Trophoblast cell (in vitro differentiated cells and primary cell): ENCODE data around the gene MARCHF6.
"Not testable (repeated sequence)": the region's sequence is repeated elsewhere in the genome, so short reads cannot be mapped to it uniquely, and the experiment has no call there.

ENCODE experiments used
- DNase-seq, 2 donors: peaks; one replicate each; pipeline ENCODE4 v3.0.0-alpha.2; 2016
- H2AFZ ChIP-seq: 2 replicates; pipeline ENCODE4 v1.6.1; 2013; ENCODE audit warnings: low read length, moderate library complexity, mild to moderate bottlenecking; ENCODE audit not compliant: insufficient read depth, poor library complexity
- H2AK5ac ChIP-seq: 2 replicates; pipeline ENCODE4 v1.6.1; 2013; ENCODE audit warnings: mild to moderate bottlenecking, low read length
- H2BK120ac ChIP-seq: 2 replicates; pipeline ENCODE4 v1.6.1; 2013; ENCODE audit warnings: low read length, mild to moderate bottlenecking, moderate library complexity; ENCODE audit not compliant: insufficient read depth, poor library complexity
- H2BK12ac ChIP-seq: 2 replicates; pipeline ENCODE4 v1.6.1; 2013; ENCODE audit warnings: mild to moderate bottlenecking, low read length, moderate library complexity
- H2BK5ac ChIP-seq: 2 replicates; pipeline ENCODE4 v1.6.1; 2013; ENCODE audit warnings: low read length, low read depth, moderate library complexity, mild to moderate bottlenecking; ENCODE audit not compliant: poor library complexity
- H3K14ac ChIP-seq: 2 replicates; pipeline ENCODE4 v1.6.1; 2013; ENCODE audit warnings: mild to moderate bottlenecking, low read length
- H3K18ac ChIP-seq: 2 replicates; pipeline ENCODE4 v1.6.1; 2013; ENCODE audit warnings: mild to moderate bottlenecking, low read length
- H3K23ac ChIP-seq: 2 replicates; pipeline ENCODE4 v1.6.1; 2013; ENCODE audit warnings: low read length
- H3K27ac ChIP-seq: 2 replicates; pipeline ENCODE4 v1.5.1; 2013; ENCODE audit warnings: low read depth, mild to moderate bottlenecking, inconsistent platforms, low read length, moderate library complexity
- H3K27me3 ChIP-seq: 2 replicates; pipeline ENCODE4 v1.6.1; 2013; ENCODE audit warnings: inconsistent platforms, mild to moderate bottlenecking, low read length, moderate library complexity; ENCODE audit not compliant: insufficient read depth
- H3K36me3 ChIP-seq, 2 experiments: 1 replicate in 1 of 2; 2 replicates in 1 of 2; pipeline ENCODE4 v1.6.1; 2013; ENCODE audit warnings: low read length in 2 of 2, mild to moderate bottlenecking in 2 of 2, moderate library complexity in 1 of 2; ENCODE audit not compliant: insufficient read depth in 2 of 2, control insufficient read depth in 1 of 2
- H3K4ac ChIP-seq: 2 replicates; pipeline ENCODE4 v1.6.1; 2013; ENCODE audit warnings: low read depth, mild to moderate bottlenecking, low read length, moderate library complexity
- H3K4me1 ChIP-seq, 2 experiments: 1 replicate in 1 of 2; 2 replicates in 1 of 2; pipeline ENCODE4 v1.6.1; 2013; ENCODE audit warnings: low read length in 2 of 2, mild to moderate bottlenecking in 2 of 2, moderate library complexity in 1 of 2; ENCODE audit not compliant: insufficient read depth in 2 of 2, control insufficient read depth in 1 of 2
- H3K4me2 ChIP-seq: 2 replicates; pipeline ENCODE4 v1.6.1; 2013; ENCODE audit warnings: inconsistent platforms, mild to moderate bottlenecking, low read length, moderate library complexity
- H3K4me3 ChIP-seq: 2 replicates; pipeline ENCODE4 v1.5.1; 2013; ENCODE audit warnings: mild to moderate bottlenecking, low read depth, low read length, inconsistent platforms
- H3K79me1 ChIP-seq: one replicate; pipeline ENCODE4 v1.6.1; 2013; ENCODE audit warnings: low read length
- H3K79me2 ChIP-seq: 2 replicates; pipeline ENCODE4 v1.6.1; 2013; ENCODE audit warnings: low read length, mild to moderate bottlenecking; ENCODE audit not compliant: control insufficient read depth, insufficient read depth, poor library complexity
- H3K9ac ChIP-seq: 2 replicates; pipeline ENCODE4 v1.6.1; 2013; ENCODE audit warnings: mild to moderate bottlenecking, low read length
- H3K9me3 ChIP-seq: 2 replicates; pipeline ENCODE4 v1.6.1; 2013; ENCODE audit warnings: low read depth, mild to moderate bottlenecking, control low read depth, inconsistent platforms, low read length; ENCODE audit not compliant: insufficient read depth
- H4K12ac ChIP-seq: 2 replicates; pipeline ENCODE4 v1.6.1; 2013; ENCODE audit warnings: low read depth, mild to moderate bottlenecking, low read length, moderate library complexity
- H4K8ac ChIP-seq: 2 replicates; pipeline ENCODE4 v1.6.1; 2013; ENCODE audit warnings: low read depth, mild to moderate bottlenecking, low read length, moderate library complexity
- H4K91ac ChIP-seq: one replicate; pipeline ENCODE4 v1.6.1; 2013; ENCODE audit warnings: low read depth, mild to moderate bottlenecking, low read length, moderate library complexity
- WGBS: extraction: QIAGEN DNeasy Blood & Tissue Kit; methylation state at CpG from one replicate; pipeline ENCODE4 v1.1.7; 2013; ENCODE audit warnings: missing lambda C conversion rate; ENCODE audit not compliant: insufficient read length, insufficient coverage; ENCODE audit errors: extremely low coverage; 5-methylcytosine and 5-hydroxymethylcytosine counted together

MARCHF6 gene

GRCh38 chr5:10343486-10343885 lies 10.0 kb upstream of the MARCHF6 start:
- Histone ChIP-seq H2BK5ac (no peak overlapping the region), H4K91ac (no peak overlapping the region), H2BK12ac (no peak overlapping the region), H3K4me1 (no peaks in the 10 kb centered on the region), H2AFZ (no peak overlapping the region), H3K9ac (no peak overlapping the region), H4K12ac (no peak overlapping the region), H3K27me3 (no peaks in the 10 kb centered on the region), H2AK5ac (no peak overlapping the region), H3K4me3 (no peak overlapping the region), H3K4me2 (no peak overlapping the region), H3K79me1 (no peaks in the 10 kb centered on the region), H2BK120ac (no peak overlapping the region), H3K23ac (no peak overlapping the region), H3K14ac (no peak overlapping the region), H3K79me2 (no peaks in the 10 kb centered on the region), H3K36me3 (no peaks in the 10 kb centered on the region), H3K9me3 (no peaks in the 10 kb centered on the region), H3K4ac (no peak overlapping the region), H3K18ac (no peak overlapping the region), H3K27ac (no peak overlapping the region), H4K8ac (no peak overlapping the region)
- WGBS: no CpG with 5 or more reads among the region's 4 CpGs
- DNase-seq: no peak

GRCh38 chr5:10344461-10345106 lies 8.9 kb upstream of the MARCHF6 start:
- H2AFZ ChIP-seq, H3K9me3 ChIP-seq, H3K79me1 ChIP-seq, H3K9ac ChIP-seq, H2BK12ac ChIP-seq, H3K4ac ChIP-seq, H3K27me3 ChIP-seq, H2AK5ac ChIP-seq, H3K14ac ChIP-seq, H2BK5ac ChIP-seq, H3K27ac ChIP-seq, H3K79me2 ChIP-seq, H2BK120ac ChIP-seq, H3K36me3 ChIP-seq, DNase-seq, H3K4me1 ChIP-seq, H3K18ac ChIP-seq, H3K4me2 ChIP-seq, H4K8ac ChIP-seq, H3K4me3 ChIP-seq, H4K12ac ChIP-seq, H4K91ac ChIP-seq, H3K23ac ChIP-seq: not testable (repeated sequence)
- no CpG with 5 or more reads among the region's 5 CpGs for WGBS

GRCh38 chr5:10348258-10348657 lies 5.2 kb upstream of the MARCHF6 start:
- no peaks in the 10 kb centered on the region for H3K9me3 ChIP-seq
- no peak for DNase-seq
- H2AFZ ChIP-seq: no peak overlapping the region
- no peak overlapping the region for H4K8ac ChIP-seq
- no peak overlapping the region for H3K4me2 ChIP-seq
- no peak overlapping the region for H2AK5ac ChIP-seq
- no peak overlapping the region for H3K18ac ChIP-seq
- H2BK120ac ChIP-seq: no peak overlapping the region
- no peaks in the 10 kb centered on the region for H3K27me3 ChIP-seq
- H2BK12ac ChIP-seq: no peak overlapping the region
- no peak overlapping the region for H3K23ac ChIP-seq
- H3K79me2 ChIP-seq: peaks cover 5% of the 10 kb centered on the region
- no peak overlapping the region for H3K14ac ChIP-seq
- H3K4me1 ChIP-seq: peaks cover 0 to 2% of the 10 kb centered on the region in 2 experiments
- peaks cover 5% of the 10 kb centered on the region for H3K79me1 ChIP-seq
- H3K27ac ChIP-seq: no peak overlapping the region
- H3K36me3 ChIP-seq: no peaks in the 10 kb centered on the region
- H3K9ac ChIP-seq: no peak overlapping the region
- no peak overlapping the region for H4K12ac ChIP-seq
- H3K4ac ChIP-seq: no peak overlapping the region
- H4K91ac ChIP-seq: no peak overlapping the region
- no peak overlapping the region for H2BK5ac ChIP-seq
- no peak overlapping the region for H3K4me3 ChIP-seq
- WGBS: no CpG with 5 or more reads among the region's 2 CpGs

- H3K4me2 ChIP-seq: no peak overlapping the region
- no peak overlapping the region for H3K18ac ChIP-seq
- H3K4me1 ChIP-seq: peaks cover 0 to 2% of the 10 kb centered on the region in 2 experiments
- no peak overlapping the region for H2BK5ac ChIP-seq
- H3K27ac ChIP-seq: no peak overlapping the region
- no peak overlapping the region for H2AK5ac ChIP-seq
- no peak overlapping the region for H3K4ac ChIP-seq
- peaks cover 10% of the 10 kb centered on the region for H3K79me2 ChIP-seq
- H2AFZ ChIP-seq: no peak overlapping the region
- WGBS: no CpG with 5 or more reads among the region's 6 CpGs
- H2BK120ac ChIP-seq: no peak overlapping the region
- H3K79me1 ChIP-seq: peaks cover 13% of the 10 kb centered on the region
- no peak overlapping the region for H3K23ac ChIP-seq
- H3K4me3 ChIP-seq: no peak overlapping the region
- H4K91ac ChIP-seq: no peak overlapping the region
- H3K27me3 ChIP-seq: no peaks in the 10 kb centered on the region
- no peak overlapping the region for H3K9ac ChIP-seq
- no peaks in the 10 kb centered on the region for H3K9me3 ChIP-seq
- no peak overlapping the region for H3K14ac ChIP-seq
- DNase-seq: no peak
- no peak overlapping the region for H4K8ac ChIP-seq
- no peak overlapping the region for H4K12ac ChIP-seq
- no peaks in the 10 kb centered on the region for H3K36me3 ChIP-seq
- H2BK12ac ChIP-seq: no peak overlapping the region
These were observed 2.1 kb upstream of the MARCHF6 start for GRCh38 chr5:10351199-10351905.
